GM23338 (cell line): ENCODE measurements around the gene GATAD2A.

Source experiments
- EZH2 ChIP-seq: fragments of 200-600 bp; sonication (generic); IDR thresholded peaks from one replicate; pipeline ENCODE4 v1.8.0; 2017; ENCODE audit warnings: antibody characterized with exemption, mild to moderate bottlenecking, low read depth; ENCODE audit not compliant: unreplicated experiment
- EZH2phosphoT487 ChIP-seq: fragments of 200-600 bp; sonication (generic); IDR thresholded peaks from one replicate; pipeline ENCODE4 v1.8.1; 2018; ENCODE audit warnings: antibody characterized with exemption; ENCODE audit not compliant: unreplicated experiment
- TF ChIP-seq, protein P1 (sequence below): IDR thresholded peaks from one replicate; pipeline ENCODE4 v1.6.1; 2018; ENCODE audit warnings: antibody characterized with exemption; ENCODE audit not compliant: unreplicated experiment
- TF ChIP-seq, protein P2 (sequence below), 2 experiments: fragments of 200-600 bp in 1 of 2; sonication (generic) in 1 of 2; conservative IDR thresholded peaks; 2 replicates each; pipeline versions ENCODE4 v1.5.1 to v1.6.1; 2016 to 2017; ENCODE audit warnings: antibody characterized with exemption in 2 of 2, low read depth in 2 of 2, mild to moderate bottlenecking in 2 of 2, moderate library complexity in 1 of 2

DNA sequence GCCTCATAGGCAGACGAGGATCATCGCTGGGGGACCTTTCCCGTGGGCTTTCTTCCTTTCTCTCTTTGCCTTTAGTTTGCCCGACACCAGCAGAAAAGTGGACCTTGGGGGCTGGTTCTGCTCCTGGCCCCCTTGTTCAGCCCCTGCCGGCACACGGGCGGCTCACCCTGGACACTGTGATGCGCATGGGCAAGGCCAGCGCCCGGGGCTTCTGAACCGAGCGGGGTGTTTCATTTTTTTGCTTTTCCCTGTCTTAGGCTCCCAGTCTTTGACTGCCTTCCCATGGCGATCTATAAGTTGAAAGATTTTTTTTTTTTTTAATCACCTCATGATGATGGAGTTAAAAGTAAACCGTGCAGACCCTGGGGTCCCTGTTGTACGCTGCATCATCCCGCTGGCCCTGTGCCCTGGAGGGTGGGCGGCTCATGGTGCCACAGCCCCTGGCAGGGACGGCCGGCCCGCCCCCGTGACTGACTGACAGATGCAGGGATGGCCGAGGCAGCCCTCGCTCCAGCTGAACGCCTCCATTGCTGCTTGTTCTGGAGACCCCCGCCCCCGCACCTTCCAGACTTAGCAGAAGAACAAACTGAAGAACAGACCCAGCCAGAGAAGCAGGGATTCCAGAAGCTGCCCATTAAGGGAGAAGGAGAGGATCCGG, 100.3 kb downstream of the GATAD2A start:
- TF ChIP-seq EZH2phosphoT487 (no peak), EZH2 (no peak)
- TF ChIP-seq, protein P1, sequence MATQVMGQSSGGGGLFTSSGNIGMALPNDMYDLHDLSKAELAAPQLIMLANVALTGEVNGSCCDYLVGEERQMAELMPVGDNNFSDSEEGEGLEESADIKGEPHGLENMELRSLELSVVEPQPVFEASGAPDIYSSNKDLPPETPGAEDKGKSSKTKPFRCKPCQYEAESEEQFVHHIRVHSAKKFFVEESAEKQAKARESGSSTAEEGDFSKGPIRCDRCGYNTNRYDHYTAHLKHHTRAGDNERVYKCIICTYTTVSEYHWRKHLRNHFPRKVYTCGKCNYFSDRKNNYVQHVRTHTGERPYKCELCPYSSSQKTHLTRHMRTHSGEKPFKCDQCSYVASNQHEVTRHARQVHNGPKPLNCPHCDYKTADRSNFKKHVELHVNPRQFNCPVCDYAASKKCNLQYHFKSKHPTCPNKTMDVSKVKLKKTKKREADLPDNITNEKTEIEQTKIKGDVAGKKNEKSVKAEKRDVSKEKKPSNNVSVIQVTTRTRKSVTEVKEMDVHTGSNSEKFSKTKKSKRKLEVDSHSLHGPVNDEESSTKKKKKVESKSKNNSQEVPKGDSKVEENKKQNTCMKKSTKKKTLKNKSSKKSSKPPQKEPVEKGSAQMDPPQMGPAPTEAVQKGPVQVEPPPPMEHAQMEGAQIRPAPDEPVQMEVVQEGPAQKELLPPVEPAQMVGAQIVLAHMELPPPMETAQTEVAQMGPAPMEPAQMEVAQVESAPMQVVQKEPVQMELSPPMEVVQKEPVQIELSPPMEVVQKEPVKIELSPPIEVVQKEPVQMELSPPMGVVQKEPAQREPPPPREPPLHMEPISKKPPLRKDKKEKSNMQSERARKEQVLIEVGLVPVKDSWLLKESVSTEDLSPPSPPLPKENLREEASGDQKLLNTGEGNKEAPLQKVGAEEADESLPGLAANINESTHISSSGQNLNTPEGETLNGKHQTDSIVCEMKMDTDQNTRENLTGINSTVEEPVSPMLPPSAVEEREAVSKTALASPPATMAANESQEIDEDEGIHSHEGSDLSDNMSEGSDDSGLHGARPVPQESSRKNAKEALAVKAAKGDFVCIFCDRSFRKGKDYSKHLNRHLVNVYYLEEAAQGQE = no peak
- TF ChIP-seq, protein P2, sequence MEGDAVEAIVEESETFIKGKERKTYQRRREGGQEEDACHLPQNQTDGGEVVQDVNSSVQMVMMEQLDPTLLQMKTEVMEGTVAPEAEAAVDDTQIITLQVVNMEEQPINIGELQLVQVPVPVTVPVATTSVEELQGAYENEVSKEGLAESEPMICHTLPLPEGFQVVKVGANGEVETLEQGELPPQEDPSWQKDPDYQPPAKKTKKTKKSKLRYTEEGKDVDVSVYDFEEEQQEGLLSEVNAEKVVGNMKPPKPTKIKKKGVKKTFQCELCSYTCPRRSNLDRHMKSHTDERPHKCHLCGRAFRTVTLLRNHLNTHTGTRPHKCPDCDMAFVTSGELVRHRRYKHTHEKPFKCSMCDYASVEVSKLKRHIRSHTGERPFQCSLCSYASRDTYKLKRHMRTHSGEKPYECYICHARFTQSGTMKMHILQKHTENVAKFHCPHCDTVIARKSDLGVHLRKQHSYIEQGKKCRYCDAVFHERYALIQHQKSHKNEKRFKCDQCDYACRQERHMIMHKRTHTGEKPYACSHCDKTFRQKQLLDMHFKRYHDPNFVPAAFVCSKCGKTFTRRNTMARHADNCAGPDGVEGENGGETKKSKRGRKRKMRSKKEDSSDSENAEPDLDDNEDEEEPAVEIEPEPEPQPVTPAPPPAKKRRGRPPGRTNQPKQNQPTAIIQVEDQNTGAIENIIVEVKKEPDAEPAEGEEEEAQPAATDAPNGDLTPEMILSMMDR (conservative IDR thresholded peaks at IDR 0.05; ENCODE audit: low read depth in 2 of 2) = no peak
